Osteoblast (primary cell): ENCODE results near the gene GLRX2. TPM values are rescaled to one million over a fixed set of nuclear protein-coding genes. Genes with fewer than 3 reads are reported as not detected.

Experiments
- DNase-seq: peaks from one replicate; pipeline ENCODE4 v3.0.0; 2011; ENCODE audit warnings: low spot score, mixed read lengths; ENCODE audit not compliant: insufficient read length; ENCODE audit errors: missing footprints
- H2AFZ ChIP-seq: 2 replicates; pipeline ENCODE4 v1.6.0; 2011; ENCODE audit warnings: mild to moderate bottlenecking, low read length
- H3K27ac ChIP-seq: 2 replicates; pipeline ENCODE4 v1.5.1; 2011; ENCODE audit warnings: mild to moderate bottlenecking, low read depth, low read length, moderate library complexity
- H3K27me3 ChIP-seq: 2 replicates; pipeline ENCODE4 v1.6.0; 2012; ENCODE audit warnings: mild to moderate bottlenecking, control low read depth, inconsistent platforms, low read length, moderate library complexity; ENCODE audit not compliant: insufficient read depth
- H3K36me3 ChIP-seq: 2 replicates; pipeline ENCODE4 v1.5.1; 2011; ENCODE audit warnings: mild to moderate bottlenecking, low read length, control low read depth, moderate library complexity; ENCODE audit not compliant: insufficient read depth
- H3K4me1 ChIP-seq: 2 replicates; pipeline ENCODE4 v1.5.1; 2011; ENCODE audit warnings: mild to moderate bottlenecking, low read length, control low read depth, moderate library complexity; ENCODE audit not compliant: insufficient read depth
- H3K4me2 ChIP-seq: 2 replicates; pipeline ENCODE4 v1.6.0; 2011; ENCODE audit warnings: mild to moderate bottlenecking, low read length; ENCODE audit not compliant: insufficient read depth
- H3K4me3 ChIP-seq: fragments of 200-600 bp; sonication (generic); 3 replicates; pipeline ENCODE4 v1.5.1; 2012; ENCODE audit warnings: mild to moderate bottlenecking, low read length, inconsistent platforms; ENCODE audit not compliant: insufficient read depth
- H3K79me2 ChIP-seq: 2 replicates; pipeline ENCODE4 v1.6.0; 2012; ENCODE audit warnings: mild to moderate bottlenecking, low read length, control low read depth, inconsistent platforms; ENCODE audit not compliant: insufficient read depth
- H3K9me3 ChIP-seq: 2 replicates; pipeline ENCODE4 v1.5.1; 2011; ENCODE audit warnings: low read depth, low read length, control low read depth
- H4K20me1 ChIP-seq: 2 replicates; pipeline ENCODE4 v1.6.0; 2012; ENCODE audit warnings: mild to moderate bottlenecking, low read length, control low read depth; ENCODE audit not compliant: insufficient read depth
- total RNA-seq: library from RNA; depleted of rRNA; stranded (reverse); fragments of >200 nt; gene quantifications from 2 replicates; pipeline ENCODE4 v1.2.3, GENCODE V29; 2012
- TF ChIP-seq, protein P1 (sequence below): IDR thresholded peaks from 2 replicates; pipeline ENCODE4 v1.5.1; 2011; ENCODE audit warnings: mild to moderate bottlenecking, low read depth, low read length, moderate library complexity; ENCODE audit errors: extremely low read depth

Gene GLRX2
- total RNA-seq, 1 donor, result 9.4 TPM

DNA sequence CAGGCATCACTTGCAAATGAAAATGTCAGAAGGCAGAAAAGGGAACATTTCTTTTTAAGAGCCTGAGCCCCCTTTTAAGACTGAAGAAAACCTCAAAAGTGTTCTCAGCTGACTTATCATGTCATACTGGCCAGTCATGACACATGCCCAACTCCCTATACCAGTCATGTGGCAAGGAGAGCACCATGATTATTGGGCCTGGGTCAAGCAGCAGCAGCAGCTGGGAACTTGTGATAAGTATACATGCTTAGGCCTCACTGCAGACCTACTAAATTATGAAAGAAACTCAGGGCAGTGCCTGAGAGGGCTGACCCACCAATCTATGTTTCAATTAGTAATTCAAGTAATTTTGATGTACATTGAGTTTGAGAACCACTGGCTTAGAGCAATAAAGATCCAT is 37.2 kb downstream of the GLRX2 start:
- TF ChIP-seq, protein P1, sequence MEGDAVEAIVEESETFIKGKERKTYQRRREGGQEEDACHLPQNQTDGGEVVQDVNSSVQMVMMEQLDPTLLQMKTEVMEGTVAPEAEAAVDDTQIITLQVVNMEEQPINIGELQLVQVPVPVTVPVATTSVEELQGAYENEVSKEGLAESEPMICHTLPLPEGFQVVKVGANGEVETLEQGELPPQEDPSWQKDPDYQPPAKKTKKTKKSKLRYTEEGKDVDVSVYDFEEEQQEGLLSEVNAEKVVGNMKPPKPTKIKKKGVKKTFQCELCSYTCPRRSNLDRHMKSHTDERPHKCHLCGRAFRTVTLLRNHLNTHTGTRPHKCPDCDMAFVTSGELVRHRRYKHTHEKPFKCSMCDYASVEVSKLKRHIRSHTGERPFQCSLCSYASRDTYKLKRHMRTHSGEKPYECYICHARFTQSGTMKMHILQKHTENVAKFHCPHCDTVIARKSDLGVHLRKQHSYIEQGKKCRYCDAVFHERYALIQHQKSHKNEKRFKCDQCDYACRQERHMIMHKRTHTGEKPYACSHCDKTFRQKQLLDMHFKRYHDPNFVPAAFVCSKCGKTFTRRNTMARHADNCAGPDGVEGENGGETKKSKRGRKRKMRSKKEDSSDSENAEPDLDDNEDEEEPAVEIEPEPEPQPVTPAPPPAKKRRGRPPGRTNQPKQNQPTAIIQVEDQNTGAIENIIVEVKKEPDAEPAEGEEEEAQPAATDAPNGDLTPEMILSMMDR, result no peak
- Histone ChIP-seq H3K9me3 (no peaks in the 10 kb centered on the region), H3K36me3 (peaks cover 9% of the 10 kb centered on the region), H3K79me2 (peaks cover 92% of the 10 kb centered on the region), H2AFZ (no peak overlapping the region), H3K4me2 (no peak overlapping the region), H4K20me1 (peaks cover 16% of the 10 kb centered on the region), H3K4me3 (no peak overlapping the region), H3K27me3 (no peaks in the 10 kb centered on the region), H3K4me1 (no peaks in the 10 kb centered on the region), H3K27ac (no peak overlapping the region)
- DNase-seq, result no peak

DNA sequence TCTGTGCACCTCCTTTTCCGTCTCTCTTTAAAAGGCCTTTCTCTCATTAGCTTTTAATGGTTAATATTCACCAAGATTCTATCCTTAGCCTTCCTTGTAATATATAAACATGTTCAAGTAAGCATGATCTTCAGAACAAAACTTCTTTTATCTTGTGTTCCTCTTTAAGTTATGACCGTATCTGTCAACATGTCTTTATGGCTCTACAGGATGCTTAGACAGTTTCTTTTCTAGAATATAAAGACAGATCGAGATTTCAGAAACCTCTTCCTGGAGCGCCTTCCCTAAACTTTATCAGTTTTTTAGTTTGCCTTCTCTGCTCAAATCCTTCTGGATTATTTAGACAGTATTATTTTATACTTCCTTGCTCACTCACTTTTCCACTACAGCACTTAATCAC is 38.6 kb downstream of the GLRX2 start:
- Histone ChIP-seq H4K20me1 (peaks cover 21% of the 10 kb centered on the region), H3K9me3 (no peaks in the 10 kb centered on the region), H3K79me2 (peaks cover 95% of the 10 kb centered on the region), H3K4me2 (no peak overlapping the region), H3K4me3 (no peak overlapping the region), H3K36me3 (peaks cover 9% of the 10 kb centered on the region), H3K27ac (no peak overlapping the region), H3K27me3 (no peaks in the 10 kb centered on the region), H3K4me1 (no peaks in the 10 kb centered on the region), H2AFZ (no peak overlapping the region)
- TF ChIP-seq, protein P1, result no peak
- no peak for DNase-seq

DNA sequence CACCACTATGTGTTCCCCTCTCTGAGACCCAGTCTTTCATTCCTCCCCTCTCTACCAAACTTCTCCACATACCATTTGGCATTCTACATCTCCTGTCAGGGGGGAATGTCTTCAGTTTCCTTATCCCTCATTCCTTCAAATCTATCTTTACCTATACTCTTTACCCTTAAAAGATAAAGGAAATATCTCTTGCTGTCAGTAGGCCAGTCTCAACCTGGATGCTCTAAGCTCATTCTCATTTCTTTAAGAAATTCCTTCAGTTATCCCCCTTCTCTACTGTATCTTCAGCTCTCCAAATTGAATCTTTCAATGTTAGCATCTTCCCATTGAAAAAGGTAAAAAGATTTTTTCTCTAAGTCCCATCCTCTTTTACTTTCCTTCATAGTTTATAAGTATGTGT is 39.3 kb downstream of the GLRX2 start:
- H3K9me3 ChIP-seq, result no peaks in the 10 kb centered on the region
- TF ChIP-seq, protein P1, result no peak
- peaks cover 5% of the 10 kb centered on the region for H3K4me1 ChIP-seq
- H3K36me3 ChIP-seq, result peaks cover 9% of the 10 kb centered on the region
- H3K4me2 ChIP-seq, result no peak overlapping the region
- peaks cover 21% of the 10 kb centered on the region for H4K20me1 ChIP-seq
- H3K27me3 ChIP-seq, result no peaks in the 10 kb centered on the region
- no peak overlapping the region for H3K4me3 ChIP-seq
- H3K79me2 ChIP-seq, result peaks cover 96% of the 10 kb centered on the region
- H2AFZ ChIP-seq, result no peak overlapping the region
- no peak for DNase-seq
- no peak overlapping the region for H3K27ac ChIP-seq

DNA sequence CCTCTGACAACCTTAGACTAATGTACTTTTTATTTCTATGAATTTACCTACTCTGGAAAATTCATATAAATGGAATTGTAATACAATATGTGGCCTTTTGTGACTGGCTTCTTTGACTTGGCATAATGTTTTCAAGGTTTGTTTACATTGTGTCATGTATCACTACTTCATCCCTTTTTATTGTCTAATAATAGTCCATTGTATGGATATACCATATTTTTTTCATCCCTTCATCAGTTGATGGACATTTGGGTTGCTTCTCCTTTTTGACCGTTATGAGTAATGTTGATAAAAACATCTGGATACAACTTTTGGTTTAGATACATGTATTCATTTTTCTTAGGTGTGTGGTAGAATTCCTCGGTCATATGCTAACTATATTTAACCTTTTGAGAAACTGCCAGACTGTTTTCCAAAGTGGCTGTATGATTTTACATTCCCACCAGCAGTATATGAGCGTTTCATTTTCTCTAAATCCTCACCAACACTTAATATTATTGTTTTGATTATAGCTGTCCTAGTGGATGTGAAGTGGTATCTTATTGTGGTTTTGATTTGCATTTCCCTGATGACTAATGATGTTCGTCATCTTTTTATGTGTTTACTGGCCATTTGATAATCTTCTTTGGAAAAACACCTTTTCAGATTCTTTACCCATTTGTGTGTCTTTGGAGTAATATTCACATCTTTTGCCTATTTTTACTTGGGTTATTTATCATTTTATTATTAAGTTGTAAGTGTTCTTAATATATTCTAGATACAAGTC is 42.3 kb downstream of the GLRX2 start:
- Histone ChIP-seq H3K9me3 (no peaks in the 10 kb centered on the region), H3K4me2 (no peak overlapping the region), H3K4me1 (peaks cover 14% of the 10 kb centered on the region), H3K27me3 (no peaks in the 10 kb centered on the region), H3K27ac (no peak overlapping the region), H3K36me3 (no peaks in the 10 kb centered on the region), H3K4me3 (no peak overlapping the region), H4K20me1 (peaks cover 19% of the 10 kb centered on the region), H3K79me2 (peaks cover 86% of the 10 kb centered on the region), H2AFZ (no peak overlapping the region)
- TF ChIP-seq, protein P1, result no peak
- no peak for DNase-seq
